Suprapubic skin (tissue), 3 donors: Measurements from ENCODE around the gene DKK3.

Experiments
- EP300 ChIP-seq: sonication (generic); formaldehyde crosslinking; IDR thresholded peaks from one replicate; pipeline ENCODE4 v1.6.1; 2017; ENCODE audit warnings: antibody characterized with exemption
- POLR2A ChIP-seq, 2 donors: fragments of 450-650 bp; IDR thresholded peaks; one replicate each; pipeline ENCODE4 v1.6.1; 2017; ENCODE audit warnings: antibody characterized with exemption in 2 of 2, mild to moderate bottlenecking in 2 of 2, moderate library complexity in 2 of 2
- TF ChIP-seq, protein P1 (sequence below), 2 donors: fragments of 200-600 bp in 1 of 2; fragments of 450-650 bp in 1 of 2; sonication (generic) in 1 of 2; IDR thresholded peaks; one replicate each; pipeline ENCODE4 v1.5.1; 2016 to 2019; ENCODE audit warnings: antibody characterized with exemption in 2 of 2, mild to moderate bottlenecking in 1 of 2, moderate library complexity in 1 of 2

DNA sequence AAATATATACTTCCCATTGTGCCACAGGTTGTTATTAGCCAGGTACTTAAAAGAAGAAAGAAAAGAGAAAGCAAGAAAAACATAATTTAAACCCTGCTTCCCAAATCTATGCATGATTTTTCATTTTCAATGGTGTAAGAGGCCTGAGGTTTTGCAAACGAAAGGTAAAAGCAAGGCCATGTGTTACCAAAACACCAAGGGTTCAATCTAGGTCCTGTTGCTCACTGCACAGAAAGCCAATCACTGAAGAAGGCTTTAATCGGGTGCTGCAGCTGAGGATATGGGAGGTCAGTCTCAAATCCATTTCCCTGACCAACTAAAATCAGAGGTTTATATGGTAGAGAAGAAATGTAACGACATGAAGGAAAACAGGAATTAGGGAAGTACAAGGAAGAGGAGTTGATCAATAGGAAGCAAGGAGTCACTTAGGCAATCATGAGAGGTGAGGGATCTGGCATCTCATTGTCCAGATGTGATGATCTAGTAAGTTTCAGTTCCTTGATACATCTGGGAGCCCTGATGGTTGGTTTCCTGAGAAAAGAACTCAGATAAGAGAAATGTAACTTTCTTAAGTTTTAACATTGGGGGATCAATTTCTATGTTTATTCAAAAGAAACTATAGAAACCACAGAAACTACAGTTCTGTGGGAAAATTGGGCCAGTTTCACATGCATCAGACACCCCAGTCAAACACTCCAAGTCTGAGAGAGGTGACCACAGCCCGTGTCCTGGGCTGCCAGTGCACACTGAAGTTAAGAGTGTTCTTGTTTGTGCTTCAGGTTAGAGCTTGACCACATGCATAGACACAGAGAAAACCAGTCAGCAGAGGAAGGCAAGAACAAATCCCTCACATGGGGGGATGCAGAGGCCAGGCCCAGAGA, 18.1 kb upstream of the DKK3 start:
- TF ChIP-seq, protein P1, sequence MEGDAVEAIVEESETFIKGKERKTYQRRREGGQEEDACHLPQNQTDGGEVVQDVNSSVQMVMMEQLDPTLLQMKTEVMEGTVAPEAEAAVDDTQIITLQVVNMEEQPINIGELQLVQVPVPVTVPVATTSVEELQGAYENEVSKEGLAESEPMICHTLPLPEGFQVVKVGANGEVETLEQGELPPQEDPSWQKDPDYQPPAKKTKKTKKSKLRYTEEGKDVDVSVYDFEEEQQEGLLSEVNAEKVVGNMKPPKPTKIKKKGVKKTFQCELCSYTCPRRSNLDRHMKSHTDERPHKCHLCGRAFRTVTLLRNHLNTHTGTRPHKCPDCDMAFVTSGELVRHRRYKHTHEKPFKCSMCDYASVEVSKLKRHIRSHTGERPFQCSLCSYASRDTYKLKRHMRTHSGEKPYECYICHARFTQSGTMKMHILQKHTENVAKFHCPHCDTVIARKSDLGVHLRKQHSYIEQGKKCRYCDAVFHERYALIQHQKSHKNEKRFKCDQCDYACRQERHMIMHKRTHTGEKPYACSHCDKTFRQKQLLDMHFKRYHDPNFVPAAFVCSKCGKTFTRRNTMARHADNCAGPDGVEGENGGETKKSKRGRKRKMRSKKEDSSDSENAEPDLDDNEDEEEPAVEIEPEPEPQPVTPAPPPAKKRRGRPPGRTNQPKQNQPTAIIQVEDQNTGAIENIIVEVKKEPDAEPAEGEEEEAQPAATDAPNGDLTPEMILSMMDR (IDR thresholded peaks at IDR 0.05), result no peak
- no peak for TF ChIP-seq POLR2A (IDR thresholded peaks at IDR 0.05)
- TF ChIP-seq EP300, result no peak
